CD4-positive, alpha-beta T cell treated with Interleukin-15 for 1 hour (primary cell): ENCODE measurements around the gene LASP1.

Source experiments
- DNase-seq: peaks from one replicate; pipeline ENCODE4 v3.0.0-alpha.2; 2020

Gene LASP1

DNA sequence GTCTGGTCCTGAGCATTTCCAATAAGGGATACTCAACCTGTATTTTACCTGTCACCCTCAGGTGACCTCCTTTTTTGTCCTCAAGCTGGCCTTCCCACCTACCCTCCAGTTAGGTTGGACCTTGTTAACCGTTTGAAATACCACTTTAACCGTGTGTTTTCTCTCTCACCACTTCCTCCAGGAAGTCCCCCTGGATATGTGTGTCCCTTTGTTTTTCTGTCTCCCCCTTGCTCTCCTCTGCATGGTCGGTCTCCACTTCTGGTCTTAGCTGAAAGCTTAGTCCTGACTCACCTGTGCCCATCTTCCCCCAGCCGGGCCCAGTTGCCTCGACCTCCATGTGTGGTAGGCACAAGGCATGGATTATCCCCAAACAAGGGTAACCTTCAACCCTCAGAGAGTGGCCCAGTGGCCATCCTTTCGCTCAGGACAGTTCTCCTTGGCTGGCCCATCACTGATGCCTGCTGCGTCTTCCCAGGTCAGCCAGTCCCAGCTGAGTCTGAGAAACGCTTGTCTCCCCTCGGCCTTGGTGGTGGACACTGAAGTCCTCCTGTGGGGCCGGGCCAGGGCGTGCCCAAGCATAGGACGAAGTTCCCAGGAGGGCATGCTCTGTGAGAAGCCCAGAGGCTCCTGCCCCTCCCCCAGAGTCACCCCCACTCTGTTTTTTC is 20.0 kb downstream of the LASP1 start:
- DNase-seq = no peak

DNA sequence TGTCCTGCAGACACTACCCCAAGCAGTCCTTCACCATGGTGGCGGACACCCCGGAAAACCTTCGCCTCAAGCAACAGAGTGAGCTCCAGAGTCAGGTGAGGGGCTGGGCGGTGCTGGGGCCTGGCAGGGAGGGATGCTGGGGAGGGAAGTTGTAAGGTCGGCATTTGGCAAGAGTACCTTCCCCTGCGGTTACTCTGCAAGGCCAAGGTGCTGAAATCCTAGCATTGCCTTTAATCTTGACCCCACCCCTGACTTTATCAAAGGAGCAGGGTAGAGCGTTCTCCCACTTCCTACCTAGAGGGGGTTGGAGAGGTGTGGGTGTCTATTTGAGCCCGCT is 20.5 kb downstream of the LASP1 start:
- no peak for DNase-seq

DNA sequence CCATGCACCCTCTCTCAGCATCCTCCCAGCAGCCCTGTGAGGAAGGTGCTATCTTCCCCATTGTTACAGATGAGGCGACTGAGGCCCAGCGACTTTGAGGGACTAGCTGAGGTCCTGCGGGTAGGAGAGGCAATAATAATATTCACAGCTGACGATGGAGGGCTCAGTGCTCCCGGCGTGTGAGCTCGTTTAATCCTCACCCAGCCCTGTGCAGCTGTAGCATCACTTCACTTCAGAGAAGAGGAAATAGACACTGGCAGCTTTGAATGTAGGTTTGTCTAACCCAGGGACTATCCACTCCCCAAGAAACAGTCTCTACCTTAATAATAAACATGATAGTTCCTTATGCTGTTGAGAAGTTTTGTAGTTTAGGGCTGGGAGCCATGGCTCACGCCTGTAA is 21.6 kb downstream of the LASP1 start:
- no peak for DNase-seq

DNA sequence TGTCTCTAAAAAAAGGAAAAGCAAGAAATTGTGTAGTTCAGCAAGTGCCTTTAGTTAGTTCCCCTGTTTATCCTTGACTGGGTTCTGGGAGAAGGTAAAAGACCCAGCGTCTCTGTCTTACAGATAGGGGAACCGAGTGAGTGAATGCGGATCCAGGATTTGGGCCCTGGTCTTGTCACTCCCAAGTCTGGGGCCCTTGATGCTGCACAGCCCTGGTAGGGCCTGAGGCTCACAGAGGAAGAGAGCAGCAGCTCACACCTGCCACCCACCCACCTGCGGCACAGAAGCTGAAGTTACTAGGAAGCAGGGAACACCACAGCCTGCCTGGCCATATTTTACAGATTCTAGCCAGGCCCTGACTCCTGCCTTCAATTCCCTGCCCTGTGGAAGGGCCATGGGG is 22.2 kb downstream of the LASP1 start:
- no peak for DNase-seq

DNA sequence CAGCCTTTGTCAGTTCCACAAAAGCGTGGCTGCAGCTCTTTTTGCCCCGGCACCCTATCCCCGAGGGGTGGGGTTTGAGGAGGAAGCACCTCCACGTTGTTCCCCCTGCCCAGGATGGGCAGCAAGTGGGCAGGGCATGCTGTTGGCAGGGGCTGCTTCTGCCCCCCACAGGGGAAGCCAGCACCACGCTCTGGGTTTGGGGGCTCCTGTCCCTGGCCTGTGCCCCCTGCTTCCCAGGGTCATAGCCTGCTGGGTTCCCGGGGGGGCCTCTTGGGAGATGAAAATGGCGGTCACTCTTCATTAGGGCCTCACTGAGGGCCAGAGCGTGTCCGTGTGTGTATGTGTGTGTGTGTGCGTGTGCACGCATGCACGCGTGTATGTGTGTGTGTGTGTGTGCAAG is 22.8 kb downstream of the LASP1 start:
- no peak for DNase-seq

DNA sequence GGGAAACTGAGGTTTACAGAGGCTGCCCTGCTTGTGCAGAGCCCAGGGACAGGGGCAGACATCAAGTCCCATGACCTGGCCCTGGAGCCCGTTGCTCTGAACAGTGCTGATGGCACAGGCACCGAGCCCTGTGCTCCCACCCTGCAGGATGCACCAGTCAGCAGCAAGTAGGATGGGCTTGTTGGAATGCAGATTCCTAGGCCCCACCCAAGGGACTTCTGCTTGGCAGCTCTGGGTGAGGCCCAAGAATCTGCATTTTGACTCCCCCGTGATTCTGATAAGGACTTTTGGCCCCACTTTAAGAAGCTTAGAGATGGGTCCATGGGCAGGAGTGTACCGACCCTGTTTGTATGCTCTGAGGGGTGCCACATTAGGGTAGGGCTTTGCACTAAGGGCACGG is 23.3 kb downstream of the LASP1 start:
- no peak for DNase-seq

DNA sequence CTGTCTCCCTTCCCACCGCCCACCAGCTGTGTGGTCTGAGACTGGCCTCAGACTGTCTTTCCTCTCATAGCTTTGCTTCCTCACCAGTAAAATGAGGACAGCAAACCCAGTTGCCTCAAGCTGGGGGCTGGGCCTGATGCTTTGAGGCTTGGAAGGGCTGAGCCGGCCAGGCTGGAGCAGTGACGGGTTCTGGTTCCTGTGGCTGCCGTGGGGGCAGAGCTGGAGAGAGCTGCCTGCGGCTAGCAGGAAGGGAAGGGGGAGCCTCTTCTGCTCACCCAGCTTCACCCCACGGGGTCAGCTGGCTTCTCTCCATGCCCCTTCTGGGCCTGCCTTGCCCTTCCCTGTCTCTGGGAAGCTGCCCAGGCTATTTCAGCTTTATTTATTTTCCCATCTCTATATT is 23.7 kb downstream of the LASP1 start:
- no peak for DNase-seq

DNA sequence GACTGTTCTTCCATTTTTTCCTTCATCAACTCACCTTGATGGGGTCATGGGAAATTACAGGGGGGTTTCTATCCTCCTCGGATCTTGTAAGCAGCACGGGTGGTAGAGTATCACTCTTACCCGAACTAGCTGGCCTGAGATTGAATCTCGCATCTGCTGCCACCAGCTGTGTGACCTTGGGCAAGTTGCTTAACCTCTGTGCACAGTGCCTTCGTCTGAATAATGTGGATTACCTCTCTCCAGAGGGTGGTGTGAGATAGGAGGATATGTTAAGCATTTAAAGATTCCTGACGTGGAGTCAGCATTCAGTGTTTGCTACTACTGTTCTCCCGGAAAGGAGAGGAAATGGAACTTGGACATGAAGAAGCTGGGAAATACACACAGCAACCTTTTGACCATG is 24.4 kb downstream of the LASP1 start:
- no peak for DNase-seq

DNA sequence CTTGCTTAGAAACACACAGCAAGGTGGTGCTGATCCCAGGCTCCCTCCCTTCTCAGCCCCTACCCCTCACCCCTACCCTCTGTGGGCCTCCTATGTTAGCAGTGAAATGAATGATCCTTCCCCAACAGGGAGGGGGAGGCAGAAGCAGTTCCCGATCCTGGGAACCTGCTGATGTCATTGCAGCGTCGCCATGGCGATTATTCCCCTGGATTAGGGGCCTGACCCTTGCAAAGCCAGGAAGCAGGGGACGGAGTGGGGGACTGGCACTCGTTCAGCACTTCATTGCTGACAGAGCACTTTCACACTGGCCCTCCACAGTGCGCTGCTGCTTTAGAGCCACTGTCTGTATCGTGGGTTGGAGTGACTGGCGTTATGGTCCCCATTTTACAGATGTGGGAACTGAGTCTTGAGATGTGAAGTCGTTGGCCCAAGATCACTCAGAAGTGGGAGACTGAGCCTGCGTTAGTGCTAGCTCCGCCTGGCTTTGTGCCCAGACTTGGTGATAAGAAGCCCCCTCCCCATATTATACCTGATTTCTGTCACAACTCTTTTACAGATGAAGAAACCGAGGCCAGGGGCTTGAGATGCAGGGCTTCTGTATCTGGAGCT is 26.6 kb downstream of the LASP1 start:
- DNase-seq = no peak

DNA sequence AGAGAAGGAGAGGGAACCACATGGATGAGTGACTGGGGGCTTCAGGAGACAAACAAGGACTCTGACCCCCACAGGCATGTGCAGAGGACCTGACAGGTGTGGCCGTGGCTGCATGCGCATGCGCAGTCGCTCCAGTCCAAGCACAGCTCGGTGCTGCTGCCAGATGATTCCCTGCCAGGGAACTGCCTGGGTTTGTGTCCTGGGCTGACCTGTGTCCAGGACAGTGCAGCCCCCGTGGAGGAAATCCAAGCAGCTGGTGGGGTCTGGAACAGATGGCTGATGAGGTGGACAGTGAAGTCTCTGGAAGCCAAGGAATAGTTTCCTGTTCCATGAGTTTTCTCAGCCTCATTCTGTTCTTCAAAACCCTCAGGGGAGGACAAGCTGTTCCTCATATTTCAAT is 27.3 kb downstream of the LASP1 start:
- no peak for DNase-seq

DNA sequence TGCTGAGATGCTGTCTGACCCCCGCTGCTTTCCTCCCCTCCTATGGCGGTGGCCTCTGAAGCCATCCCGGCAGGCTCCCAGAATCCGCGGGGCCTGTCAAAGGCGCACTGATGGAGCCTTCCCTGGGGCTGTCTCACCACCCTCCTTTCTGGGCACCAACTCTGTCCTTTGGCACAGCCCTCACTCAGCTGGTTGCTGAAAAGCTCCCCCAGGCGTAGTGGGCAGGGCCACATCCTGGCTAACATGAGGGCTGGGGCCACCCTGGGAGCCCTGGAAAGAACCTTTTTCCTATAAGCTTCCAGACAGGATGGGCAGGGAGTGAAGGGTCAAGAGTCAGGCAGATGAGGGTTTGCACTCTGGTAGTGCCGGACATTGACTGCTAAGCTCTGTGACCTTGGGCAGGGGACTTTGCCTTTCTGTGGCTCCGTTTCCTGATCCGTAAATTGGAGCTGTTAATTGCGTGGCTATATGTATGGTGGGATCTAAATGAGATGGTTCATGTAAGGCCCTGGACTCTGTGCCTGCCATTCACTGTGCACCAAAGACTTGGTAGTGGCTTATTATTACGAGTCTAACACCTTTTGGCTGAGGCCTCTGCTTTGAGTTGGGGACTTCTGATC is 27.9 kb downstream of the LASP1 start:
- DNase-seq = no peak

DNA sequence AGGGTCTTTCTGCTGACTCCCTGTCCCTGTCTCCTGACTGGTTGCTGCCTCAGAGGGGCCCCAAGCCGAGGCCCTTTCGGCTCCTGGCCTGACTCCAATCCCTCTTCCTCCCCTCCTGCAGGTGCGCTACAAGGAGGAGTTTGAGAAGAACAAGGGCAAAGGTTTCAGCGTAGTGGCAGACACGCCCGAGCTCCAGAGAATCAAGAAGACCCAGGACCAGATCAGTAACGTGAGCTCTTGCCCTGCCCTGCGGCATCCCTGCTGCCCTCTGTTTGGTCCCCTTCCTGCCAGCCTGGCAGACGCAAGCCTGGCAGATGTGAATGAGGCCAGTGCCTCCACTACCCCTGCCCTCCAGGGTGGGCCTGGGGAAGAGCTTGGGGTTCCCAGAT is 28.4 kb downstream of the LASP1 start:
- no peak for DNase-seq

DNA sequence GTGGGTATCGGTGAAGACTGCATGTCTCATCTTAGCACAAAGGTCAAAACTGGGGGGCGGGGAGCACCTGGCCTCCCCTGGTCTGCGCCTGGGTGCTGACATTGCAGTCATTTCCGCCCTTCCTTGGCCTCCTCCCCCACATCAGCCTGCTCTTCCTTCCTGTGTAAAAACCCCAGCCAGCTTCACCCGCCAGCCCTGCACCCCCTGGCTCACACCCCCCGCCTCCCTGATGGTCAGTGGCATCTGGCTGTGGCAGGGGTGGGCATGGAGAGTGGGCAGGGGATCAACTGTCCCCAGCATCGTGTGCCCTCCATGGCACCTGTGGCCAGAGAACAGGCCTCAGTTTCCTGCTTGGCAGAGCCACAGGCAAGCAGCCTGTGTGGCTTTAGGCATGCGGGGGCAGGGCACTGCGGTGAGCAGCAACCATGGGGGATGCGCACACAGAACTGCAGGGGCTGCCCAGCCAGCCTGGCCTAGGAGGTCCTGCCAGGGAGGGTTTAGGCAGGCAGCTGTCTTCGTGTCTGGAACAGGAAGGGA is 29.0 kb downstream of the LASP1 start:
- DNase-seq = peak; percentile 88

DNA sequence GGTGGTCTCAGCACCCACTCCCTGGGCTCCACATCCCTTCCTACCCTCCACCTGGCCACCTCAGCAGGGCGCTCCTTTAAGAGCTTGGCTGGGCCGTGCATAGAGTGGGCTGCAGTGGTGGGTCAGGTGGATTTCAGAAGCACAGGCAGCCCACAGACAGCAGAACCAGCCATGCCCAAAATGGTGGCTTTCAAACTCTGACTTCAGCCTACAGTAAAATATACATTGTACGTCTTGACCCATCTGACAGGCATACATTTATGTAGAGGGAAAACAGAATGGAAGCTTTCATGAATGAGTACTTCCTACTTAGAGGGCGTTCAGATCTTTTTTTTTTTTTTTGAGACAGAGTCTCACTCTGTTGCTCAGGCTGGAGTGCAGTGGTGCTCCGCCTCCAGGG is 29.6 kb downstream of the LASP1 start:
- no peak for DNase-seq

DNA sequence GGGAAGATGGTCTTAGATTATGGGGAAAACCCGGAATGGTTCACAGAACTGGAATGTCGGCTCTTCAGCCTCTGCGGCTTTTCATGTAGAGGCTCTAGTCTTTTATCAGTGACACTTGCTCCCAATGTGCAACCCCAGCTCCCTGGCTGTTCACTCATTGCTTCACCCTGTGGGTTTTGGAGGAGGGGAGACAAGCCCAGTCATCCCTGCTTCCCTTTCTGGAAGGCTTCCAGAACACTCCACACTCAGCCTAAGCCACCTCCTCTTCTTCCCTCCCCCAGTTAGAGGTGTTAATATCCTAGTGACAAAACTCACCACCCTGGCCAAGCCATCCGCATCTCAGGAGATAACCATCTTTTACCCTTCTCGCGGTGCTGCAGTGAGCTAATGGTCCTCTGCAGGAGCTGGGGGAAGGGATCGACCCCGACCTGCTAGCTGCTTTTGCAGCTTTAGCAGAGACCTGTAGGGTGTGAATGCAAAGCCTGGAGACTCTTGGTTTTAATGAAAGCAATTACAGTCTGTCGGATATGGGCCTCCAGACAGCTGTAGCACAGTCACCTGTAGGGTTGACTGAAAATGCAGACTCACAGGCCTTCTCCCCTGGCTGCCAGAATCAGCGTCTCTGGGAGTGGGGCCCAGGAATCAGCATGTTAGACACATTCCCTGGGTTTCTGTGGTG is 31.3 kb downstream of the LASP1 start:
- DNase-seq = peak; percentile 55

DNA sequence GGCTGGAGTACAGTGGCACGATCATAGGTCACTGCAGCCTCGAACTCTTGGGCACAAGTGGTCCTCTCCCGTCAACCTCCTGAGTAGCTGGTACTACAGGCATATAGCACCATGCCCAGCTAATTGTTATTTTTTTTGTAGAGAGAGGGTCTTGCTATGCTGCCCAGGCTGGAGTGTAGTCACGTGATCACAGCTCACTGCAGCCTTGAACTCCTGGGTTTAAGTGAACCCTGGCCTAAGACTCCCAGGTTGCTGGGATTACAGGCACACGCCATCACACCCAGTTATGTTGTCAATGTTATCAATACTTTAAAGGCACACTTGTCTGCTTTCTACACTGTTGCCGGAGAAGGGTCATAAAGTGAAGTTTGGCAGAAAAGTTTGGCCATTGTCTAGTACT is 33.5 kb downstream of the LASP1 start:
- no peak for DNase-seq

DNA sequence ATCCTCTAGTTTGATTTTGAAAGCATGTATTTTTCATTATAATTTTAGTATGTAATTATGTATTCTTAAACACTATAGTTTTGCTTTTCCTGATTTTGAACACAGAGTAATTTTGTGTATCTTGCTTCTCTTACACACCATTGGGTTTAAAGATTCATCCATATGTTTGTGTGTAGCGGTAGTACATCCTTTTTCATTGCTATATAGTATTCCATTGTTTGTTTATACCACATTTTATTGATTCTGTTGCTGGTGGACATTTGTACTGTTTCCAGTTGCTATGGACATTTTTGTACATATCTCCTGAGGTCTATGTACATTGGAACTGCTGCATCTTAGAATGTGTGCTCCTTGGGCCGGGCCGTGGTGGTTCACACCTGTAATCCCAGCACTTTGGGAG is 35.0 kb downstream of the LASP1 start:
- no peak for DNase-seq

DNA sequence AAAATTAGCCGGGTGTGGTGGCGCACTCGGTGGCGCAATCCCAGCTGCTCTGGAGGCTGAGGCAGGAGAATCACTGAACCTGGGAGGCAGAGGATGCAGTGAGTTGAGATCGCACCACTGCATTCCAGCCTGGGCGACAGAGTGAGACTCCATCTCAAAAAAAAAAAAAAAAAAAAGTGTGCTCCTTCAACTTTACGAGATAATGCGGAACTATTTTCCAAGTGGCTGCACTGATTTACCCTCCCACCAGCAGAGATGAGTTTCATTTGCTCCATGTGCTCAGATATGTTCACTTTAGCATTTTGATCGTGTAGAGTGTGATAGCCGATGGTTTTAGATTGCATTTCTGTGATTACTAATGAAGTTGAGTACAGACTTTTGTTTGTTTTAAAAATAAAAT is 35.5 kb downstream of the LASP1 start:
- peak; percentile 10 for DNase-seq

DNA sequence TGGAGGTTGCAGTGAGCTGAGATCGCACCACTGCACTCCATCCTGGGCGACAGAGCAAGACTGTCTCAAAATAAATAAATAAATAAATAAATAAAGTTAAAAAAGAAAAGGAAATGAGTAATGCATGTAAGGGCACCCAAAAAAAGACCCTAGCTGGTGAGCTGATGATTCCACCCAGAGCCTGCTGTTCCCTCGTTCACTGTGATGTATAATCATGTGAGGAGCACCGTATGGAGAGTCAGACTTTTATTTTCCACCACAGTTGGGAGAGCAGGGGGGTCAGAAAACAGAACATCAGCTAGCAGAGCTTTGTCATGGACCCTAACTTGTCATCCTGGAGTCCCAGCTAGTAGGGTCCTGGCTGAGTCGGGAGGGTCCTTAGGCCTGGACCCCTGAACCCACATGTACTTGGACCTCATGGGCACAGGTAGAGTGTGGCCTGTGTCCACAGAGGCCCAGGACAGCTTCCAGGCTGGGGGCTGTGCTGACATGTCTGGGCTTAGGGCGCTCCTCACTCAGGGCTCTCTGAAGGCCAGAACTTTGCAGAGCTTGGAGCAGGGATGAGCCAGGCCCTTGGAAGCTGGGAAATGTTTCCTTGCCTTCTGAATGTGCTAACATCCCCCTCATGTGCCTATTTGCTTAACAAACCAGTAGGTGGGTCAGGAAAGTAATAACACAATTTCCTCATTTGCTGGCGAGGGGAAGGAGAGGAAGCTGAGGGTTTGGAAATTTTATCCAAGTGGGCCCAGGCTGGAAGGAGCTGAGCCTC is 36.8 kb downstream of the LASP1 start:
- no peak for DNase-seq

DNA sequence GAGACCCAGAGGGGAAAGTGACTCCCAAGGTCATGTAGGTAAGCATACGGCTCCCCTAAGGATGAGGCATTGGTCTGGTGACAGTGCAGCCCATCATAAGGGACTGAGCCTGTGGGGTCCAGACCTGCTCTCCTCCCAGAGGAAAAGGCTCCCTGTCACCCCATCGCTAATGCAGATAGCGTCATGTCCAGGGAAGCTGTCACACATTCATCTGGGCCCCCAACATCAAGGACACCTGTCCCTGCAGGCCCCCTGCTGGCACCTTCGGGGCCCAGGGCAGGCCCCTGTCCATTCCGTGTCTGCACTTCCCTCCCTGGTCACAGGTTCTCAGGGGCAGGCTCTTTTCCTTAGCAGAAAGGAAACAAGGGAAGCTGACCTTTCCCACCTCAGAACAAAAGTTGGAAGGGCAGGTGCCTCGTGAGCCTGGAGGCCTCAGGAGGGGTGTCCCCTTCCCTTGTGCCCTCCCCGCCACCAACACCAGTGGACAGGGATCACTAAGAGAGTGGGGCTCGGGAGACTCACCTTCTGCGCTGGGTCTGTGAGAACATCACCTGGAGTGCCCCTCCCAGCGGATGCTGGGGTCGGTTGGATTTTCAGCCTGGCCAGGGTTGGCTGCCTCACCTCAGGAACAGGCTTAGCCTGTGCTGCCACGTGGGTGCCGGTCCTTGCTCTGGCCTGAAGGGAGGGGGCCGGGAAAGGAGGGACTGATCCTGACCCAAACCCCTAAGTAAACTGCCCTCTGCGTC is 38.2 kb downstream of the LASP1 start:
- DNase-seq = peak; percentile 16

DNA sequence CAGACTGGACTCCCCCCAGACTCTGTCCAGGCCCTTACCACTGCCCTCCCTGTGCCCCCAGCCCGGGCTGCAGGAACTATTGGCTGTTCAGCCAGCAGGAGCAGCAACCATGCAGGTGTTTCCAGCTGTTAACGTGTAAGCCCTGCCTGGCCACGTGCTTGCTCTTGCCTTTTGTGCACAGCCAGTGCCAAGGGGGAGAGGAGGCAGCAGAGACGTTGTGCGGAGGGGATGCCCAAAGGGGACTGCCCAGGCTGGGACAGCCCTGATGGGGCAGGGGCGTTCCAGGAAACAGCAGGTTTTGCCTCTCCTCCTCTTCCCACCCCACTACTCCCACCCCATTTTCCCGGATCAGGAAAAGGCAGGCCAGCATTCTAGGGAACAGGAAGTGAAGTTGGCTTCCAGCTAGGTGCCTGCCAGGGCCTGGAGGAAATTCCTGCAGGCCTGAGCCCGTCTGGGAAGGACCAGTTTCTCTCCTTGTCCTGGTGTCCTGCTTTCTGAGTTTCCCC is 38.9 kb downstream of the LASP1 start:
- no peak for DNase-seq

DNA sequence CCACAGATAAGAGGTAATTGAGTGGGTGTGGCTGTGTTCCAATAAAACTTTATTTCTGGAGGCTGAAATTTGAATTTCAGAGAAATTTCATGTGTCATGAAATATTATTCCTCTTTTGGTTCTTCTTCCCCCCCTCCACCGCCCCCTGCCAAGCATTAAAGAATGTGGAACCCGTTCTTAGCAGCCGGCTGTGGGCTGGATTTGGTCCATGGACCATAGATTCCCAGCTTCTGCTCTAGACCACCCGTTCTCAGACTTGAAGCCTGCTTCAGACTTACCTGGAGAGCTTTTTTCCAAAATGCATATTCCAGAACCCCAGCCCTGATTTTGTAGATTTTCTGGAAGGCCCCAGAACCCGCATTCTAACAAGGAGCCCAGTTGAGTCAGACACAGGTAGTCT is 40.5 kb downstream of the LASP1 start:
- DNase-seq = peak; percentile 0
